ENCODE measurements around the gene RASA4B. TPM values are rescaled to one million over a fixed set of nuclear protein-coding genes. Genes with fewer than 3 reads are reported as not detected.

RASA4B gene
- total and polyA plus RNA-seq, 2 donors (not counting 3 experiments of a cell fraction or from before 2014, with no cell fraction given): 3.2 to 9.8 TPM

DNA sequence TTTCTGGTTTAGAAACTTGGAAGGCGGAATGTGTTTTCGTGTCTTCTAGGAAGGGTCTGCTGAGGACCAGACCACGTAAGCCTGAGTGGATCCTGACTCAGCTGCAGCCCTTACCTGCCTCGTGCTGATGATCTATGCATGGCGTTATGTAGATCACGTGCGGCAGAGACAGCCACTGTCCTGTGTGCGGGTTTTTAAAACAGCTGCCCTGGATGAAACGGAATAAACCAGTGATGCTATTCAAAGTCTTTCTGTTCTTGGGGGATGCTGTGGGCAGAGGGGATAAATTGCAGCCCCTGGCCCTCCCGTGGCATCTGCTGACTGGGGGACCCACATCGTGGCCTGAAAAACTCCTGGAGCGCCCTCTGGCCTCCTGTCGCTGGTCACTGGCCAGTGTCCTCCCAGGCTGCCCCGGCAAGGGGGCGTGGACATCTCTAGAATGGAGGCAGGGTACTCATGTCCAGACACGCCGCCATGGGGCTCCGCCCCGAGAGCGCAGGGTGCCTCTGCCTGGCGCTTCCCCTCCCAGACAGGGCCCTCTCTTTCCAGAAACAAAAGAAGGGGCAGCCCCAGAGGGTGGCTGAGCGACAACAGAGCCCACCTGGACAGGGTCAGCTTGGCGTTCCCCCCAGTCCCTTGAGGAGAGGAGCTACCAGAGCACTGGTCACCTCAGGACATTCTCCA, 66.1 kb downstream of the RASA4B start:
- dilution Hi-C loops (cut with MboI; ENCODE audit: extremely low pct_ligation_motif_present, low sequenced_read_pairs): no loop called here
- H4K20me1 ChIP-seq (replicated peaks; ENCODE audit: control insufficient read depth, extremely low read depth, insufficient read depth, low read length): no peaks in the 10 kb centered on the region
- TF ChIP-seq POLR2A (IDR thresholded peaks at IDR 0.05; ENCODE audit: low read depth, low read length) (peak; percentile 13), JUN (IDR thresholded peaks at IDR 0.05; ENCODE audit: borderline replicate concordance, insufficient read depth, insufficient read length, low read depth) (no peak)
- H2AFZ ChIP-seq (ENCODE audit: low read depth, low read length): no peak overlapping the region
- H3K27ac ChIP-seq (ENCODE audit: insufficient read depth, low read depth, low read length): no peak overlapping the region
- DNase-seq (ENCODE audit: low read depth, low spot score) (no peak), FAIRE-seq (no peak)
- intact Hi-C loops (cut with micrococcal nuclease): loop anchor here (2.0 kb wide), 1 partner anchor 47 kb away; no protein-coding TSS in a partner anchor
- no peak overlapping the region for H3K9ac ChIP-seq (replicated peaks; ENCODE audit: extremely low read depth, insufficient read depth, low read length)
- peaks cover 0 to 16% of the 10 kb centered on the region in 2 experiments for H3K36me3 ChIP-seq (ENCODE audit: control insufficient read depth in 2 of 2, extremely low read depth in 1 of 2, insufficient read depth in 2 of 2, low read length in 2 of 2)
- no peaks in the 10 kb centered on the region for H3K4me1 ChIP-seq (ENCODE audit: control insufficient read depth, extremely low read depth, insufficient read depth, low read length)
- no peak overlapping the region for H3K4me2 ChIP-seq (ENCODE audit: insufficient read depth, low read length)
- no peaks in the 10 kb centered on the region for H3K79me2 ChIP-seq (ENCODE audit: control insufficient read depth, insufficient read depth, low read length)
- H3K27me3 ChIP-seq (ENCODE audit: control insufficient read depth in 2 of 2, insufficient read depth in 2 of 2, low read length in 2 of 2): no peaks in the 10 kb centered on the region
- no TSS peak for BruUV-seq (replicated peaks)
- no peak overlapping the region for H3K4me3 ChIP-seq (replicated peaks in 1 of 3; ENCODE audit: insufficient read depth in 1 of 3, low read depth in 1 of 3, low read length in 3 of 3)
- no peaks in the 10 kb centered on the region for H3K9me1 ChIP-seq (replicated peaks; ENCODE audit: control insufficient read depth, extremely low read depth, insufficient read depth, low read length)
- no peaks in the 10 kb centered on the region for H3K9me3 ChIP-seq (replicated peaks; ENCODE audit: control insufficient read depth, insufficient read depth, low read length)
- ChIA-PET CTCF (interaction anchor here (1.0 to 1.8 kb wide), 5 partner anchors 13 to 39 kb away, joined by 3 to 6 read pairs (median 4); no protein-coding TSS in a partner anchor), POLR2A (no interaction called here)

- CTCF ChIA-PET: interaction anchor here (1.0 to 1.8 kb wide), 4 partner anchors 35 to 171 kb away, joined by 5 to 12 read pairs (median 6); no protein-coding TSS in a partner anchor
- dilution Hi-C loops (cut with MboI; ENCODE audit: extremely low pct_ligation_motif_present, low sequenced_read_pairs): no loop called here
- peaks cover 0 to 24% of the 10 kb centered on the region in 2 experiments for H3K36me3 ChIP-seq (ENCODE audit: control insufficient read depth in 2 of 2, extremely low read depth in 1 of 2, insufficient read depth in 2 of 2, low read length in 2 of 2)
Observed at GRCh38 chr7:102450242-102450641, 67.3 kb downstream of the RASA4B start.

More at GRCh38 chr7:102450242-102450641, 67.3 kb downstream of the RASA4B start:
- H3K9me1 ChIP-seq (replicated peaks; ENCODE audit: control insufficient read depth, extremely low read depth, insufficient read depth, low read length): no peaks in the 10 kb centered on the region
- H3K27me3 ChIP-seq (ENCODE audit: control insufficient read depth in 2 of 2, insufficient read depth in 2 of 2, low read length in 2 of 2): no peaks in the 10 kb centered on the region
- H4K20me1 ChIP-seq (replicated peaks; ENCODE audit: control insufficient read depth, extremely low read depth, insufficient read depth, low read length): no peaks in the 10 kb centered on the region
- FAIRE-seq (no peak), DNase-seq (ENCODE audit: low read depth, low spot score) (no peak)
- no peaks in the 10 kb centered on the region for H3K4me1 ChIP-seq (ENCODE audit: control insufficient read depth, extremely low read depth, insufficient read depth, low read length)
- H3K4me2 ChIP-seq (ENCODE audit: insufficient read depth, low read length): no peak overlapping the region
- H2AFZ ChIP-seq (ENCODE audit: low read depth, low read length): no peak overlapping the region
- no TSS peak for BruUV-seq (replicated peaks)
- no peak for TF ChIP-seq POLR2AphosphoS5 (IDR thresholded peaks at IDR 0.05; ENCODE audit: insufficient read depth, low read depth, low read length)
- peak in 1 of 2 donors; percentile 22 for TF ChIP-seq CTCF (IDR thresholded peaks at IDR 0.05; ENCODE audit: extremely low read depth in 1 of 2, insufficient read depth in 1 of 2, low read depth in 1 of 2, low read length in 2 of 2)
- intact Hi-C loops (cut with micrococcal nuclease): loop anchor here (2.0 kb wide), 1 partner anchor 45 kb away; no protein-coding TSS in a partner anchor
- no peaks in the 10 kb centered on the region for H3K9me3 ChIP-seq (replicated peaks; ENCODE audit: control insufficient read depth, insufficient read depth, low read length)
- H3K9ac ChIP-seq (replicated peaks; ENCODE audit: extremely low read depth, insufficient read depth, low read length): no peak overlapping the region
- no peak overlapping the region for H3K4me3 ChIP-seq (replicated peaks in 1 of 3; ENCODE audit: insufficient read depth in 1 of 3, low read depth in 1 of 3, low read length in 3 of 3)
- POLR2A ChIA-PET: interaction anchor here (1.0 kb wide), 1 partner anchor 10 kb away, joined by 3 read pairs; no protein-coding TSS in a partner anchor
- no peak overlapping the region for H3K27ac ChIP-seq (ENCODE audit: insufficient read depth, low read depth, low read length)
- H3K79me2 ChIP-seq (ENCODE audit: control insufficient read depth, insufficient read depth, low read length): no peaks in the 10 kb centered on the region

All from endothelial cell of umbilical vein (primary cell).